ENCODE data around the gene KCNK18.

KCNK18 gene

DNA sequence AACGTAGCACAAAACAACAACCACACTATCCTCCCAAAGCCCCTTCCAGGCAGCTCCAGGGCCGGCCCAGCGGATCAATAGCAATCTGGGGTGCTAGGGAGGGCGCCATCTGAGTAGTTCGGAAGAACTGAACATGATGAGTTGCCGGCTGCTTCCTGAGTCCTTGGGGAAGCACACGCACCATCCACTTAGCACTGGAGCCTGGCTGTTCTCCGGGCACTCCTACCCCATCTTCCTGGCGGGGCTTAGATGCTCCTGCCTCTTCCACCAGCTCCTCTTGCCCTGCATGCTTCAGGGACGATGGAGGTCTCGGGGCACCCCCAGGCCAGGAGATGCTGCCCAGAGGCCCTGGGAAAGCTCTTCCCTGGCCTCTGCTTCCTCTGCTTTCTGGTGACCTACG lies at the start of gene KCNK18:
KCNK18 (plus strand) TSS at position 301 of the 400 bp plus-strand sequence; CDS start at position 301, 0 bp downstream.
- no peak for DNase-seq (ENCODE audit: low read depth)

DNA sequence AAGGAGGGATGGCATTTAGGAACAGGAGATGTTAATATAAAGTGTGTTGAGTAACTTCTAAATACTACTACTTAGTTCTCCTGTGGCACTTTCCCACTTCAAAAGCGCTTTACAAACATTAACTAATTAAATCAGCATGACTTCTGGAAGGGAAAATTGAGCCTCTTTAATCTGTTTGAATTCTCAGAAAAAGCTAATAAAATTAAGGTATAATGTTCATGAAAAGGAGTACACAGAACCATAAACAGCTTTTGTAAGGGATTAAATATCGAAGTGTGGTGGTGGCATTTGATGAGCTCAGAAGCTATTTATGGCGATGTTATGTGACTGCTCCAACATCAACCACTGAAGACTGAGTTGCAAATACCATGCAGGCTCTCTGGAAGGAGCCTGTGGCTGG lies 49.0 kb upstream of the KCNK18 start:
- DNase-seq (ENCODE audit: low read depth) = no peak

DNA sequence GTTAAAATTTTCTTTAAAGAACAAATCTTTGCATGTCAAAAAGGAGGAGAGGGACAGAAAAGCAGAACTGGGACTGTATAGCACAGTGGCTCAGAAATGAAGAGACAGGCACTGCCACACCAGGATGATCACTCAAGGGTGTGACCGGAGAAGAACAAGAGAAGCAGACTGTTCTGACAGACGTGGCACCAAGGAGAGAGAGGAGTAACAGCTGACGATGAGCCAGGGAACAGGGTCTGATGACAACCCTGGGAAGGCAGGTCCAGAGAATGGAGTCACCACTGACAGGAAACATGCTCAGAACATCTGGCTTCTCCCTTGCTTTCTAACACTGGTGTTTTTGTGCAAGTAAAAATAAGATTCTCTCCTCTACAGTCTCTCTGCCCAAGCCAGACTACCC lies 44.6 kb upstream of the KCNK18 start:
- DNase-seq (ENCODE audit: low read depth) = no peak

DNA sequence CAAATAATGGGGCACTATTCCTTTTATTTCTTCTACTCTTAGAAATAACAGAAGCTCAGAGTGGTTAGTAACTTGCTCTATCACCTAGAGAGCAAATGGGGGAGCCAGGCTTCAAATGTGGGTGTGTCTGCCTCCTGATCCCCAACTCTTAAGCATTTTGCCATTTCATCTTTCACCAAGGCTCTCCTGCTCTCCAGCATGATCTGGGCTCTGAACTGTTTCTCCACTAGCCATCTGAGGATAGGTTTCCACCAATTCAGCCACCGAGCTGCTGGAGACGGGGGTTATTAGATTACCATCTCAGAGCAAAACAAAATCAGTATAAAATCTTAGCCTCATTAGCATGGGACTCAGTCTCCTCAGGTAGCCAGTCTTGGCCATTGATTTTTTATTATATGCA lies 39.0 kb upstream of the KCNK18 start:
- no peak for DNase-seq (ENCODE audit: low read depth)

DNA sequence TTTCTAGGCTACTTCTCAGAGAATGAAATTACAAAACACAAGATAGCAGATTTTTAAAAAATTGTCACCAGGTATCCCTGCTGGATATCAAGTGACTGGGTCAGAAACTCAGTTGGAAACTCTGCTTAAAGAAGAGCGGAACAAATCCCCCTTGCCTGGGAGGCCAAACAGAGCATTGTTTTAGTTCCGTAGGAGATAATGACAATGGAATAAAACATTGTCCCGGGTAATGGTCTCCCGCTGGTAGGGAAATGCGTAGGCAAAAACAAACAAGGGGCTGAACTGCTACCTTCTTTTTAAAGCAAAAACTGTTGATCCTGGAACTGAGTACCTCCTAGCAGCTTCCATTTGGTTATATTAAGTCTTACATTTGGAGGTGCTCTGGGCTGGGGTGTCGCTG lies 37.9 kb upstream of the KCNK18 start:
- DNase-seq (ENCODE audit: low read depth) = no peak

DNA sequence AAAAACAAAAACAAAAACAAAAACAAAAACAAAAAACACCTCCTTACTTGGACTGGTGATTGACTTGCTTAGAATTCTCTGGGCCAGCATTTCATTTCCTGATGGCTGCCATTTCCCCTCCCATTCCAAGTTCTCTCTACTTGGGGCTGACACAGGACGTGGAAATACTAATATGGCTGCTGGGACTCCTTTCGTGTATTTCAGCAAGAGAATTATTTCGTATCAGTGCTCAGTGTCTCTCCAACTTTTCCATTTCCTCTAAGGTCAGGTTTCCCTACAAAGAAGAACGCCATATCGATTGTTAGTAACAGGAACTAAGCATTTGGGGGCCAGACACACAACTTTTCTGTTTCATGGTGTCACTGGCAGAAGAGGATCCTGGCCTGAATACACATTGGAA lies 36.7 kb upstream of the KCNK18 start:
- DNase-seq (ENCODE audit: low read depth) = no peak

DNA sequence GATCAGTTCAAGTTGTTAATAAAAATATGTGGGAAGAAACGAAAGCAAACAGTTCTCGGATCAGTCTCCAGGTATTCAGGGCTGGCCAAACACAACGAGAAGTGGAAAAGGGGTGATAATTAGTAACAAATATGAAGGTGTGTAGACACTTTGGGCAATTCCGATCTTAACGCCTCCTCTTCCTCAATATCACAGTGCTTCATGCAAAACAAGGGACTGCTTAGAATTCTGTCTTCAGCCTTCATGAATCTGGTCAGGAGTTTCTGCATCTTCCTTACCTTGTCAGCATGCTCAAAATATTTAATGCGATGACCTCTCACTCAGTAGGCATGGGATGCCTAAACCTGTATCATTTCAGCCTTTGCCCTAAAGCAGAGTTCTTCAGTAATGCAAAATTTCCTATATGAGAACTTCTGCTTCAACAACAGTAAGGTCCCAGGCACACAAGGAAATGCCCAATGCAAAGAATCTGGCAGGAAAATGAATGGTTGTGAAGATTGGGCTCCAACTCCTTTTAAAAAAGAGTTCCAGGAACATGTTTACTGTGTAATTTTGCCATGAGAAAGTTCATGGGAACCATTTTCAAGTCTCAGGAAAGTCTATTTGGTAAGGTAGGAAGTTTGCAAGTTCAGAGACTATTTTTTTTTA lies 35.8 kb upstream of the KCNK18 start:
- no peak for DNase-seq (ENCODE audit: low read depth)

DNA sequence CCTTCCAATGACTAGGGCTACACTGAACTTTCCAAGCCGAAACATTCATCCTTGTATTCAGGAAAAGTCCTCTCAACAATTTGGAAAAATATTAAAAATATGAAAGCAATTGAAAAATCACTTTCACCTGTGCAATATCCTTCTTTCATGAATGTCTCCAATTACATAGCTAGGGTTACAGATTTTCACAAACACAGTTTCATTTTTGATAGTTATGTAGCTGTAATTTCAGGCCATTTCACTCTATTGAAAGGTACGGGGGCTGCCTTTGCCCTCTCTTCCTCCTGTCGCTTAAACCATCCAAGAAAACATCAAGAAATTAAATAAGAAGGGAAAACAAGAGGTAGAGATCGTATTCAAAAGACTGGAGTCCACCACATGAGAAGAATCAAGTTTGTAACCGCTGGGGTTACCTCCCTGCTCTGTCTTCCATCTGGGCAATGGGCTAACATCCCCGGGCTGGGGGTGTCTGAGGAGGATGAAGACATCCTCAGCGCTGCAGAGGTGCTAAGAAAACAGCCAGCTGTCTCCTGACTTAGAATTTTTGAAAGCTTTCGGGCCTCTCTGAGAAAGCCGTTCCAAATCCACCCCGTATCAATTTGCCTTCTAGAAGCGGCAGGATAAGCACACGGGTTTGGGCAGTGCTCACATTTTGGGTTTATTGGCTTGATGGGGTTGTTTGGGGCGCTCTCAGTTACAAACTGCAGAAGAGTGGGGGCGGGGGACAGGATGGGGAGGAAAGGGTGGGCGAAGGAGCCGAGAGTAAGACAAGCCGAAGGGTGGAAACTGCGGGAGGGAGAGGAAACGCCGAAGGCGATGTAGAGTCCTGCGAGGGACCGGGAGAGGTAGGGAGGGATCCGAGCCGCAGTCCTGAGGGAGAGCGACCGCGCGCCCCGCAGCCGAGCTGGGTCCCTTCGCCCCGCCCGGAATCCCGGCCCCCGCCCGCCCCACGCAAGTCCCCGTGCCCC lies 34.9 kb upstream of the KCNK18 start:
- DNase-seq (ENCODE audit: low read depth) = no peak

DNA sequence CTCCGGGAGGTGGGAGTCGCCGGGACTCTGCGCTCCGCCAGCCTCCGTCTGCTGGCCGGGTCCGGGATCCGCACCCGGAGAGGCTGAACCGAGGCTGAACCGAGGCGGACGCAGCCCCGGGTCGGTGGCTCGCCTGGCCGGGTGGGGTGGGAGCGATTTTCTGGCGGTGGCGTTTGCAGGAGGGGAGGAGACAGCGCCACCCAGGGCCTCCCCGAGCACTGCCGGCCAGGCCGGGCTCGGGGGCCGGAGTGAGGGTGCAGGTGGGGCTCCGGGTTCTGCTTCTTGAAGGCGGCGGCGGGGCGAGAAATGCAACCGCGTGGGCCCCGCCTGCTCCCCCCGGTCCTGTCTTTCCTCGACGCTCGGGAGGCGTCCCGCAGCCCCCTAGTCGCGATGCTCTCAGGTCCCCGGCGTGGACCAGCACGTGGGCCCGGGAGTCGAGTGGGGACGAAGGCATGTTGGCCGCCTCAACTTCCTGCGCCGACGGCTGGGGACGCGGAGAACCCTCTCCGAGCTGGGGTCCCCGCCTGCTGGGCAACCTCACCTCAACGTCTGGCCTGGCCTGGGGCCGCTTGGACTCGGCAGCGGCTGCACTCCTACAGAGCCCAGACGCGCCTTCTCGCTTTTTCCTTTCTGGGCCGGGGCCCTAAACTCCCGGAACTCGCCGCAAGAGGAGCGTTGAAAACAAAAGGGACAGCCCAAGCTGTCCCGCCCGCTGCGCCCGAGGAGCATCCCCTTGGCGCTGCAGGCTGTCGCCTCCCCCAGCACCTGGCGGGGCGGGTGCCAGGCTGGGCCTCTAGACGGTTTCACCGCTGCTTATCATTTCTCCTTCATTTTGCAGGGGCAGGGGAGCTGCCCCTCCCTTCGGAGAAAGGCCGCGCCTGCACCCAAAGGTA lies 34.0 kb upstream of the KCNK18 start:
- no peak for DNase-seq (ENCODE audit: low read depth)

DNA sequence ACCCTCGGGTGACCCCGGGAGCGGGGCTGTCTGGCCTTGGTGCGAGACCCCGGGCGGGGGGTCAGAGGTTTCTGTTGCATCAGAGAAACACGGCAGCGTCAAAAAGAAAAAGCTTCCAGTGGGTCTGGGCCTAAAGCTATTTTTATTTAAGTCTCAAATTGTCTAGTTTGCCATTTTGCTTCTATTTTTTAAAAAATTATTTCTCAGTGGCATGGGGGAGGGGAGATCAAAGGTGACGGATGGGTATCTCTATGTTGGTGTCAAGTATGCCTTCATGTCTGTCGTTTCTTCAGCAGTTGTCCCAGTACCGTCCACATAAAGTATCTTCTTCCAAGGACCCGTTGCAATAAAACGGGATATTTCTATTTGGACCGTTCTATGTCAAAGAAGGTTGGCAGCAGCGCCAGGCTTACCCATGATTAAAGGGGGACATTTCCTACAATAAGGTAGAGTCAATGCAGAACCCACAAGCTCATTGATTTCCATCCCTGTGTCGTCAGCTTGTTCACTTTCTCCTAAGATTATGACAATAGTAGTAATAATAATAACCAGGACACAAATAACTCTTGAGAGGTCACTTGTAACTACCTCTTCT lies 33.2 kb upstream of the KCNK18 start:
- no peak for DNase-seq (ENCODE audit: low read depth)

DNA sequence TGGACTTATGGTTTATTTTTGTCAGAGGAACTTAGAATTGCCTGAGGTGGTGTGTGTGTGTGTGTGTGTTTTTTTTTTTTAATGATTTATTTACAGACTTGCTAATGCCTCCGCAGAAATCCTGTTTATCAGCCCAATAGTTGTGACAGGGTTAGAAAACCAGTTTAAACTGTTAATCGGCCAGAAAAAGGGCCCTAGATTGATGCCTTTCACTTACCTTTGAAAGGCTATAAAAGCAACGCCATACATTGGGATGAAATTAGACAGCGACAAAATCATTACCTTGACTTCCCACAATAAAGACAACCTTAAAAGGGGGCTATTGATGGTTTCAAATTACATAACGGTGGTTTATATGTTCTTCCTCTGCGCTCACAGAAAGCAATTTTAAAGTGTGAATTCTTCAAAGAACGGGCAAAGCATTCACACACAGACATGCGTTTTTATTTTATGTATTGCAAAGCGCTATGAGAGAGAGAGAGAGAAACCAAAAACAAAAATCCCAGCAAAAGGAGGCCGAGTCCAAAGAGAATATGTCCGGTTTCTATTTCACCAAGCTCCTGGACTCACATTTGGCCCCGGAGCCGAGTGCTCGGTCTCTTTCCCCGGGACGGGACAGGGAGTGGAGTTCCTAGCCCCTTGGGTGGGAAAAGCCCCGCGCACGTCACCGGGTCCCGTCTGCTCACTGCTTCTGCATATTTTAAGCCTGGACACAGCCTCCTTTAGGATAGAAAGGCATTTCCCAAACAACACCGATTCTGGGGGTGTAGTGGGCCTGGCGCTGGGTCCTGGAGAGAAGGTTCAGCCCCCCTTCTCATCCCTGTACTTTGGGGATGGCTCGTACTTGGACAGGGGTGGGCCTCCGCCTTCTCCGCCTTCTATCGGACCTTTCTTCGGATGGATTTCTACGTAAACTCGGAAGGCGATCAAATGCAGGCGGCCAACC lies 32.4 kb upstream of the KCNK18 start:
- DNase-seq (ENCODE audit: low read depth) = no peak

DNA sequence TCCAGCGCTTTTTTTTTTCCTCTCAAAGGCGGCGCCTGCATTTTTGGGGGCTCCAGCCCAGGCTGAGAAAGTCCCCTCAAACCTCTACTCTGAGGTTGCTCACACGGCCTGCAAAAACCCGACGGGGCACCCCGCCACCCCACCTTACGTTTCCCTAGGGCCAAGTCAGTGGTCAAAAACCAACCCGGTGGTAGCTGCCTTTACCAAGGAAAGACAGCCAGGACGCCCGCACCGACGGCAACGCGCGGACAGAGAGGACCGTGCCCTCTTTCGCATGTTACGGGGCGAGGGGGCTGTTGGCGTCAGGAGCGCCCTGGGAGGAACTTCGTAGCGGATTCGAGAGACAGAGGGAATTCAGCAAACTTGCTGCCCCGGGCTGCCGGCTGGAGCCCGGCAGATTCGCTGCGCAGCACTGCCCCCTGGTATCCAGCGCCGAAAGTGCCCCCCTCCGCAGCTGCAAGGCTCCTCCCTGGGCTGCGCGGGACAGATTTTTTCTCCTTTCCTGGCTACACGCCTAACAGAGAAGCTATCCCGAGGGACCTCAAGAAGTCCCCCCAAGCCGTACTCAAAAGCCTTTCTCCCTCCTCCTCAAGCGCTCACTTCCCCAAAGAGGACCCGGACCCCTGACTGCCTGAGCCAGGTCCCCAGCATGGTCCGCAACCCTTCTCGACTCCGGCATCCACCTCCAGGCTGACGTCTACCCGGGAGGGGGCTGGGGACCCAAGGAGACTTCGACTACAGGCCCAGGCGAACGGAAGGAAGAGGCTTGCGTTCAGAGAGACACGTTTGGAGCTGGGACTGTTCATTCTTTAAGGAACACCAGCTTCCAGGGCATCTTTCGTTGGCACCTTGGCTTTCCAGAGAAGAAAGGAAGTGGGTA lies 31.5 kb upstream of the KCNK18 start:
- no peak for DNase-seq (ENCODE audit: low read depth)

DNA sequence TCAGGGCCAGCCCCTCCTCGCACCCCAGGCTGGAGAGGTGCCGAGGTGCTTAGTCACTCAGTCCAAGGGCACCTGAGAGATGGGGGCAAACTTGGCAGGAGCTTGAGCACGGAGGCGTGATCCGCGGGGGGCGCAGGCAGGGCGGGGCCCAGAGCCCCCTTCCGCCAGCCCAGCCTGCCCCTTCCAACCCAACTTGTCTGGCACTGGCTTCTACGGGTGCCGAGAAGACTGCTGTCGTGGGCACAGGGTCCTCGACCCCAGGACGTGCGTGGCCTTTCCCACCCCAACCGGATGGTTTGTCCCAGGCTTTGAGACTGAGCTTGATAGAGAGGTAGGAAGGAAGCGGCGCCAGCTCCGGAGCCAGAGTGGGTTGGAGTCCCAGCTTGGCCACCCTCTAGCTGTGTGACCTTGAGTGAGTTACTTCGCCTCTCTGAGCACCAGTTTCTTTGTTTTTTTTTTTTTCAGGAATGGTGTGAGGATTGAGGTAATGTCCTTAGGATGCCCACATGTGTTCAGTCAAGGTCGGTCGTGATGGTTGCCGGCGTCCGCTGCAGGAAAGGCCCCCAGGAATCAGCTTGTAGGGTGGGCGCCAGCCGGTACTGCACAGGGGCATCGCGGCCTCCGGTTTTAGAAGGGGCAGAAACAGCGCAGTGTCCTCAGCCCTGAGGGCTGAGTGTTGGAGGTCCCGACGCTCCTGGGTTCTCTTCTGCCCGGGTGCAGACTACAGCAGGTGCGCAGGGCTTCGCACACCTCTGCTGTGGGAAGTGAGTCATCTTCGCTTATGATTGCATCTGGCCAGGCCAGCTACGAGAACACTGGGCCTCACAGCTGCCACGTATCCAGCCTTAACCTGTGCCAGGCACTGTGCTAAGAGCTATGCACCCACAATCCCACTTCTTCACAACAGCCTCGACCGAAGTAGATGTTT lies 30.6 kb upstream of the KCNK18 start:
- no peak for DNase-seq (ENCODE audit: low read depth)

DNA sequence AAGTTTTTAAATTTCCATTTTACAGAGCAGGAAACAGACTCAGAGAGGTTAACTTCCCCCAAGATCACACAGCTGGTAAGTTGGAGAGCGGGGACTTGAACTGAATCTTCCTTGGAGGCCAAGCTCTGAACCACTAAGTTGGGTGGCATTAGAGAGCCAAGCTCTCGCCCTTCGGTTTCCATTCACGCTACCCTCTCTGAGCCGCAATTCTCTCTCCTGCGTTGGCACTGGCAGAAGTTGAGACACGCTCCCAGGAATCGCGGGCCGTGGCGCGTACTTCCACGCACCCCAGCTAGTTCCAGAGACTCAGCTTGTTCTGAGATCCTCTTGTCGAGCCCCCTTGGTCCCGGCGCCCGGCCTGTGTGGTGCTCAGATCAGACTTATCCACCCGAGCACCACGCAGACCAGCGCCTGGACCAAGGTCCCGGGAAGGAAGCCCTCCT lies 29.9 kb upstream of the KCNK18 start:
- no peak for DNase-seq (ENCODE audit: low read depth)

DNA sequence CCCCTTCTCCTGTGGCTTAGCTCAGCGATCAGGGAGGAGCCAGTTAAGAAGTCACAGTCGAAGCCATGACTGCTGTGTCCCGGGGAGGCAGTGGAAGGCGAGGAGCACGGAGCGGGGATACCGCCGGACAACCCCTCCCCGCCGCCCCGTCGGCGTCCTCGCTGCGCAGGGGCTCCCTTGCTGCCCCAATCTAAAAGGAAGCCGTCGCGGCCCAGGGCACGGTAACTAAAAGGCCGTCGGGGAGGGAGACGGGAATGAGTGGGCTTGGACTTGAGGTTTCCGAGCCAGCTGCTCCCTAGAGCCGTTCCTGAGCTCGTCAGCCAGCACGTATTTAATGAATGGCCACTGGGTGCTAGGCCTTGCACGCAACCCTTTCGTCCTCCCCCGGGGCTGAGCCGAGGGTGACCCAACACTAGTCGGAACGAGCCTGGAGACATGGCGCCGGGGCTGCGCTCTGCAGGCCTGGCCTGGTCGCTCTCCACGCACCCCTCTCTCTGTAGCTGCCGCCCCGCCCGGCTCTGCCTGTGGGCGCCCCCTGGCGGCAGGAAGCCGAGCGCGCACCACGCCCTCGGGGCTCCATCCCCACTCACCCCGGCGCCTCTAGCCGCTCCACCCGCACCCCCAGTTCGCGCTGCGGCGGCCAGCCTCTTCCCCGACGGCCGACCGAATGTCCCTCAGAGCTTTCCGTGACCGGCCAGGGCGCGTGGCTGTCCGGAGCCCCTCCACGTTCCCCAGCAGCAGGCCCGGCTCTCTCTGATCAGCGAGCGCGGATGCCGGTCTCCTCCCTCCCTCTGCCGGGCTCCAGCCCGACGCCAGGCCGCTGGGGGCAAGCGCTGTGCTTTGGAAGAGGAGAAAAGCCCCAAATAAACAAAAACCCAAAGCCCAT lies 29.3 kb upstream of the KCNK18 start:
- peak; percentile 36 for DNase-seq (ENCODE audit: low read depth)

DNA sequence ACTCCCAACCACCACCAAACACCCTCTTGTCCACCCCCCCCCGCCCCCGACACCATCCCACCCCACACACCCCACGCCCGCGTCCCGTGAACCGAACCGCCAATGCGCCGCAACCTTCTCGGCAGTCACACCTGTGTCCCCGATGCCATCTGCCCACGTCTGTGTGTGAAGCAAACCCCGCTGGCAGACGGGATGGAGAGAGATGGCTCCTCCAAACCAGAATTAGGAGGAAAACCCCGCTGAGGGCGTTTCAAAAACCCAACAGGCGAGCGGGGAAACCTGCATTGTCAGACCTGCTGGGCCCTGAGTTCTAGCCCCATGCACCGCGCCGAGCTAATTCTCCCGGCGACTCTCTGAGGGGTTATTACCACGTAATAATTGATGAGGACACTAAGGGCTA lies 28.6 kb upstream of the KCNK18 start:
- DNase-seq (ENCODE audit: low read depth) = no peak

DNA sequence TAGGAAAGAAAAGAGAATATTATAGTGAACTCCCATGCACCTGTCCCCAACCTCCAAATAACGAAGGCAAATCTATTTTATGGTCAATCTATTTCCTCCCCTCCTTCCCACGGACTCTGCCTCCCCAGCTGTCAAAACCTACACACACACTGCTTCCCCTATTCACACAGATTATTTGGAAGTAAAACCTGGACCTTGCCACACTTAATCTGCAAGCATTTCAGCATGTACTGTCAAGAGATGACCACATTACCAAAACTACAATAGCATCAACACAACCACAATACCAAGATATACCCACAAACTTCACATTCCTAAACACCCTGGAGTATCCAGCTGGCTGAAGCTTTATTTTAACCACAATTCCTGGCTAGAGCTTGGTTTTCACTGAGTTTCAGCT lies 27.8 kb upstream of the KCNK18 start:
- DNase-seq (ENCODE audit: low read depth) = no peak

DNA sequence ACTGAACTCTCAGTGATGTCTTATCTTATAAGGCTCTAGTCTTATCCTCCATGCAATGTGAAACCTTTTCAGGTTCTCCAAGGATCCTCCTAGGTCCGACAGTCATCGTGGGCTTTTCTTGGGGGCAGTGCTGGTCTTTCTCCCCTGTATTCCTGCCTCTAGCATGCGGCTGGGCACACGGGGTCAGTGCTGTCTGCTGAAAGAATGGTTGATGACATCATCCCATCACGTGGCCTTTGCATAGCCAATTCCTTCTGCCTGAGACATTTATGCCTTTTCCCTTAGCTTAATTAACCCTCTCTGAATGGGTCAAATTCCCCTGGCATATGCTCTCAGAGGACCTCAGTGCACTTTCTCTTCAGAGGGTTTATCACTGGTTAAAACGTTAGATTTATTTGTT lies 27.0 kb upstream of the KCNK18 start:
- DNase-seq (ENCODE audit: low read depth) = no peak

Measured in stimulated activated CD8-positive, alpha-beta memory T cell treated with anti-CD3 and anti-CD28 coated beads, Interleukin-12 subunit alpha, Interleukin-12 subunit beta, amount 100 ng/mL, for 1 hour (primary cell).